ENCODE results near the gene PMVK.
A peak's percentile ranks its signal among the peaks of the same experiment; 100 is the strongest.
"Not testable (repeated sequence)": the region's sequence is repeated elsewhere in the genome, so short reads cannot be mapped to it uniquely, and the experiment has no call there.

Gene PMVK

DNA sequence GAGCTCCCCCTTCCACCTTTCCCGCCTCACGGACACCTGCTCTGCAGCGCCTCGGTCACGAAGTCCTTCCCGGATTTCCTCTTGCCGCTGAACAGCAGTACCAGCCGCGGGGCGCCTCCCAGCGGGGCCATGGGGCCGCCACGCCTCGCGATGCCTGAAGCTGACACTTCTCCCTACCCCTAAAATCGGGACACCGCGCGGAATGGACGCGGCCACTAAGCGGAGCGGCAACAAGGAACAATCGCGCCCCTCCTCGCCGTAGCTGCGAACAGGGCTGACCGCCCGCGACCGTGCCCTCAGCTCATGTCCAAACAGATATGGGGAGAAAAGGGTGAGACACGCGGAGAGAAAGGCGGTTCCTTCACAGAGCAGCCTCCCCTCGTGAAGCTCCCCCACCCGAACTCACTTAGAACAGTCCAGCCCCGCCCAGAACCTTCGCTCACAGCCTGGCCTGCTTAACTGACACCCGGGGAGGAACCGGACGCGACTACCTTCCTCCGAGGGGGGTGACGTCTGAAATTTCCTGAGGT lies at the start of gene PMVK:
TSS of gene PMVK (minus strand) at position 165 of the 530 bp plus-strand sequence. CDS start at position 131, 34 bp downstream.
- peak; percentile 83 to 90 (median 88) for DNase-seq

DNA sequence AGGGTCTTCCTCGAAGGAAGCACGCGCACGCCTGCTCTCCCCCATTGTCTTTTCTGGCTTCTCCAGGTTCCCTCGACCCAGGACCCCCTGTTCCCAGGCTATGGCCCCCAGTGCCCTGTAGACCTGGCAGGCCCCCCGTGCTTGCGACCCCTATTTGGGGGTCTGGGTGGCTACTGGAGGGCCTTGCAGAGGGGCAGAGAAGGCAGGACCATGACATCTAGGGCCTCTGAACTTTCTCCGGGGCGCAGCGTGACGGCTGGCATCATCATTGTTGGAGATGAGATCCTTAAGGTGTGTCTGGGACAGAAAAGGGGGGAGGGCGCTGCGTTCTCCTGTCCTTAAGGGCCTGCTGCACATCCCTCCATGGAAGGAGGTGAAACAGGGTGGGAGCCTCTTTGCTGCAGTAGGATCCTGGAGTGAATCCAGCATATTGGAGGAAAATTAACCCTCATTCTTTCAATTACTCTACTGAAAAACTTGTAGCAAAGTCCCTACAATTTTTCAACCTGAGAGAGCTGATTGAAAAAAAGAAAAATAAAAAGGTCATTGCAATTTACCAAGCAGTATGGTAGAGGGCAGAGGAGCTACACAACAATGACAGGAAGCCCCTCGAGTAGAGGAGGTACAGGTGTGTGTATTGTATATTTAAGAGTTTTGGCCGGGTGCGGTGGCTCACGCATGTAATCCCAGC lies 47.4 kb upstream of the PMVK start:
- DNase-seq: no peak

DNA sequence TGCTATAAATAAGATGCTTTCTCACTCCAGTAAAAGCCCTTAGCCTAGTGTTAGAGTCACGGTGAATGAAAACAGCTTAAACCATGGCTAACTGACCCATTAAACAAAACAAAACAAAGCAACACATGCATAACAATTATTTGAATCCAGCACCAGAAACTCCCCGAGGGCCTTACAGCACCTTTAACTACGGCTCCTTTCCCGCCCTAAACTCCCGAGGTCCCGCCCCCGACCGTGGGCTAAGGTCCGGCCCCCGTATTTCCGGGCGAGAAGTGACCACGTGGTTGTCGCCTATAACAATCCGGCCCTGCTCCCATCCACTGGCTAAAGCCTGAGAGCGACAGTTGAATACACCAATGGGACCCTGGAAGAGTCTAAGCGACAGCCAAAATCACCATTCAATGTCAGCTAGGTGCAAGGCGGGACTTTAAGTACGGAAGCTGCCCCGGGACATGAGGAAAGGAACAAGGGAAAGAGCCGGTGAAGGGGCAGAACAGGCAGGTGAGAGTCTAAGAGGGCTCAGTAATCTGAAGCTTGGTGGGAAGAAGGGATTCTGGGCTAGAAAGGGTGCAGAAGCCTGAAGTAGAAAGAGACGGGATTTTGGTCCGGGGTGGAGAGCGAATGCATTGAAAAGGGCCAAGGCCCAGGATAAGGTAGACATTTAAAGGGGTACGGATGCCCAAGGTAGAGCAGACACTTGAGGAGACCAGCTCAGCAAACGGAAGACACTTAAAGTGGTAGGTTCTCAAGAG lies 46.6 kb upstream of the PMVK start, which contains the start of gene FLAD1:
TSS of gene FLAD1 (plus strand) at position 448 of the 752 bp plus-strand sequence. CDS start 351 bp downstream, outside the sequence.
- DNase-seq: peak; percentile 86 to 88 (median 86)

DNA sequence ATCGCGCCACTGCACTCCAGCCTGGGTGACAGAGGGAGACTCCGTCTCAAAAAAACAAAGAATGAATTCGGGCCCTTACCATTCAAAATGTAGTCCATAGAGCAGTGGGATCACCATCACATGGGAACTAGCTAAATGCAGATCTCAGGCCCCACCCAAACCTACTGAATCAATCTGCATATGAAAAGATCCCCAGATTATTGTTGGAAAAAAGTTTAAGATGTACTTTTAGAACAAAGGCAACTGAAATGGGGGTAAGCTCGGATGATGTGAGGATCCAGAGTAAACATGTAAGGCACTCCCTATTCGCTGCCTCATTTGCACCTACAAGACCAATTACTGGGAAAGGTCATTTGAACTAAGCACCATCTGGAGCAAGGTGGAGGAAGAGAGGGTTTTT lies 45.8 kb upstream of the PMVK start:
- no peak for DNase-seq

DNA sequence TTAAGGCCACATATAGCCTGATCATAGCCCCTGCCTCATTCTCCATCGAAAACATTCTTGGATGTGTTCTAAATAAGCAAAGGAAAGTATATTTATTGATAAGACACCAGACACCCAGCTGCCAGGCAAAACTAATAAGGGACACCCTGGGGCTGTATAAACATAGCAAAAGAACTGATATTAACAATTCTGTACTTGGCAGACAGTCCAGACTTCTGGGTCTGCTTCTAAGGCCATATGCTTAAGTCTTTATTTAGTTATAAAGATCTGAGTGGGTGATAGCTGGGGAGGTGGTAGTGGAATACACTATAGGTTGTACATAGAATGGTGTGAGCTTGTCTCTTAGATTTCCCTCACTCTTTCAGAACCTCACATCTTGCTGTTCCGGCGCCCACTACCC lies 41.8 kb upstream of the PMVK start:
- DNase-seq: no peak

DNA sequence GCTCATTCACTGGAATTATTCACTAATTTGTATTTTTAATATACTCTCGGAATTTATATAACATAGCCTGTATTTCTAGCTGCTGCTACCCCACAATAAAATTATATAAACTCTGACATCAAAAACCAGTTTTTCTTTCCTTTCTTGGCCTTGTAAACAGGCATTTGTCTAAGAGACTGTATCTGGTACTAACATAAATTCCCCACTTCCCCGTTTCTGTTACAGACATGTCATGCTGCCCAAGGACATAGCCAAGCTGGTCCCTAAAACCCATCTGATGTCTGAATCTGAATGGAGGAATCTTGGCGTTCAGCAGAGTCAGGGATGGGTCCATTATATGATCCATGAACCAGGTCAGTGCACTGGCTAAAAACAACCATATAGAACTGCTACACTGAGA lies 41.2 kb upstream of the PMVK start:
- not testable (repeated sequence) for DNase-seq

DNA sequence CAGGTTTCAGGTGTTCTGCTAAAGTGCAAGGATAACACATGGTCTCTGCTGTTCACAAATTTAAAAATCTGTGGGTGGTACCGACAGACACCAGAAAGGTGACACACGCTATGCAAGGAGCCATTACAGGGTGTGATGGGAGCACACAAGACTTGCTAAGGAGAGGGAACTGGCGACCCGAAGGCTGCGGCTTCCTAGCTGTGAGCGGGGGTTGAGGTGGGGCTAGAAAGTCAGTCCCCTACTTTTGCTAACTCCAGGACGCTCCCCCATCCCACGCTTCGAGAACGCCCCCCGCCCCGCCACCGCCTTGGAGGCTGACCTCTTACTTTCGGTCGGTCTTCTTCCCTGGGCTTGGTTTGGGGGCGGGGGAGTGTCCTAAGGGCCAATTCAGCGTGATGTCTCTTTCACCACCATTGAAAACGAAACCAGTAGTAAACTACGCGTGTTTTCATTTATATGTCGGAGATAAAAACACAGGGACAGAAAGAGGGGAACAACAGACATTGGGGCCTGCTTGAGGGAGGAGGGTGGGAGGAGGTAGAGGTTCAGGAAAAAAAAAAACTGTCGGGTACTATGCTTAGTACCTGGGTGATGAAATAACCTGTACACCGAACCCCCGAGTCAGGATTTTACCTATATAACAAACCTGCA lies 39.0 kb upstream of the PMVK start:
- peak in 3 of 4 experiments; percentile 24 to 27 (median 27) for DNase-seq

DNA sequence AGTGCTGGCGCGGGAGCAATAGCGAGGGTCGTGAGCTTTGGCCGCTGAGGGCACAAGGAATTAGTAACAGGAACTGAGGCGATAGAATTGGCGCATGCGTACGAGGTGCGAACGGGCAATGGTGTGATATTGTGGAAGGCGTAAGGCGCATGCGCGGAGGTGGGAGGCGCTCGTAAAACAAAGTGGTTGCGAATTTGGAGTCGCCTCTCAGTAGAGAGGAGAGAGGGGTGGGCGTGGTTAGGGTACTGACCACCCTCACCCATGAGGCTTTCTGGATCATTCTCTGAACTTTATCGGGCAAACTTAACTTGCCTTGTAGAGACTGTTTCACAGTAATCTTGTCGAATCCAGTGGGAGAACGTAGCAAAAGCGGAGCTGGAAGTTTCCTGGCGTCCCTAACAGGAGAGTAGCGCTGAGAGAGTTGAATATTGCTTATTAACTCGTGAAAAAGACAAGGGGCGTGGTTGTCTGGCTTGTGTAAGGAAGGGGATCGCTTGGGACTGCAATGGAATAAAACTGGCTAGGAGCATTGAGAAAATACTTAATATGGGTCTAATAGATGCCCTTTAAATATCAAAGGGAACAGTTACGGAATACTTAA lies 38.4 kb upstream of the PMVK start:
- DNase-seq: peak; percentile 88 to 94 (median 92)

DNA sequence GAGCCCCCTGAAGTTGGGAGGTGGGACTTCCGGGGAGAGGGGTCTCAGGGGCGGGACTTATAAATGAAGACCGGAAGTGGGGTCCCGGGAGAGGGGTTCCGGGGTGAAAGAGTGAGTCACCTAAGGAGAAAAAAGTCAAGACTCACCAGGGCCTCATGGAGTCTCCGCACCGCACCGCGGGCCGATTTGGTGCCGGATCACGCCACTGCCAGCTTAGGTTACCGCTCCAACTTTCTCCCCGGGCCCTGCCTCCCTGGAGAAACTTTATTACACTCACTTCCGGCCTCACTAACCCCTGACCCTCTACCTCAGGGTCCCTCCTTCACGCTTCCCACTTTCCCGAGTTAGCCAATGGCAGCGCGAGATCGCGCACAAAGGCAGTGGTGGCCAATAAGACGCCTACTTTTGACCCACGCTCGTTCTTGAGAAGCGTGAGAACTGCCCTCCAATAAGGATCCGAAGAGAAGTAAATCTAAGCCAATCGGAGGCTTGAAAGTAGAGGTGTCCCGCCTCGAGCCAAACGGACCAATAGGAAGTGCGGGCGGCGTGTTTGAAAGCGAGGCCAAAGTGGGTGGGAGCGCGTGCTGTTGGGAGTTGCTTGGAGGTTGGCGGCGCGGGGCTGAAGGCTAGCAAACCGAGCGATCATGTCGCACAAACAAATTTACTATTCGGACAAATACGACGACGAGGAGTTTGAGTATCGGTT lies 37.7 kb upstream of the PMVK start, which contains the start of gene CKS1B:
TSS of gene CKS1B (plus strand) at position 580 of the 706 bp plus-strand sequence. CDS start at position 645, 65 bp downstream.
- DNase-seq: peak; percentile 88 to 94 (median 92)

DNA sequence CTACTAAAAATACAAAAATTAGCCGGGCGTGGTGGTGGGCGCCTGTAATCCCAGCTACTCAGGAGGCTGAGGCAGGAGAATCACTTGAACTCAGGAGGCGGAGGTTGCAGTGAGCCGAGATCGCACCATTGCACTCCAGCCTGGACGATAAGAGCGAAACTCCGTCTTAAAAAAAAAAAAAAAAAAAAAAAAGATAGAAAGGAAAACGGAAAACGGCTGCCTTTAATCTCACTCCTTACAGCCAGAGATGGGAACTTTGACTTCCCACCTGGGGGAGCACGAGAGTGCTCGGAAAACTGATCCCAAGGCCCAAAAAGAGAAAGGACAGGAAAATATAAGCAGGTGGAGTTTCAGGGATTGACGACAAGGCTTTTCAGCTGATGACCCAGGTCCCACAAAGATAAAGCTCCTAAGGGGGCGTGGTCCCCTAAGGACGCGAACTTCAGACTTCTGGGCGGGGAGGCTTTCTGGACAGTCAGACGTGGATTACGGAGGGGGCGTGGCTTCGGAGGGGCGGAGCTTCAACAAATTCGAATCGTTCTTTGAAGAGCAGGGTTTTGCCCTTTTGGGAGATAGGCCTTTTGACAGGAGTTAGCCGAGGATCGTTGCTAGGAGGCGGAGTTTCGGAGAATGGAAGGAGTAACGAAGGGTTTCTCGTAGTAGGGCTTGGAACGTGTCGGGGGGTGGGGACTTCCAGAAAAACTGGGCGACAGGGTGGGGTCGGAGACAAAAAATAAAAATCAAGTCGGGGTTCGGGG lies 37.0 kb upstream of the PMVK start:
- DNase-seq: peak; percentile 67 to 79 (median 71)

DNA sequence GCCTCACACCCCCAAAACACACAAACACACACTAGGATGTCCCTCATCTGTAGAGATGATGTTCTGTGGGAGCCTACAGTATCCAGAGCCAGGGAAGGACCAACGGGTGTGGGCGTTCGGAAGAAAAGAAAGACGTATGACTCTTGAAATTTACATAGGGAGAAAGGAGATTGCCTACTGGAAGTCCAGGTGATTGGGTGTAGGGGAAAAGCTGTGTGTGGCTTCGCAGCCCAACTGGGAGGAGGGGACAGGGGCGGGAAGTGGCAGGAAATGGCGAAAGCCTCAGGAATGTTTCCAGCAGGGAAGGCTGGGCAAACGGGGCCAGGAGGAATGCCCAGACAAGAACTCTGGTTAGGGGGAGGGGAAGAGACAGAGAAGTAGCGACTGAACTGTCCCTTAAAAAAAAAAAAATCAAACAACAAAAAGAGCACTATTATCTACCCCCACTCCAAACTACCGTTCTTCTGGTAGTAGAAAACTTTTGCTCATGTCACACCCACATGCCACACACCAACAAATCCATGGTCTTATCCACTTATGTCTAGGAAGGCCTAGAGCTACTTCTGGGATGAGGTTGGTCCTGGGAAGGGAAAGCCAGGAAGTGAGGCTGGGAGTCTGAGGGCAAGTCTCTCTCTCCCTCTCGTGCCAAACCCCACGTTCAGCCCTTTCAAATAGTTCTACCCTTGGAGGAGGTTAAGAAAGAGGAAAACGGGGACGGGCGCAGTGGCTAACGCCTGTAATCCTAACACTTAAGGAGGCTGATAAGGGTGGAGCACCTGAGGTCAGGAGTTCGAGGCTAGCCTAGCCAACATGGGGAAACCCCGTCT lies 36.2 kb upstream of the PMVK start:
- no peak for DNase-seq

DNA sequence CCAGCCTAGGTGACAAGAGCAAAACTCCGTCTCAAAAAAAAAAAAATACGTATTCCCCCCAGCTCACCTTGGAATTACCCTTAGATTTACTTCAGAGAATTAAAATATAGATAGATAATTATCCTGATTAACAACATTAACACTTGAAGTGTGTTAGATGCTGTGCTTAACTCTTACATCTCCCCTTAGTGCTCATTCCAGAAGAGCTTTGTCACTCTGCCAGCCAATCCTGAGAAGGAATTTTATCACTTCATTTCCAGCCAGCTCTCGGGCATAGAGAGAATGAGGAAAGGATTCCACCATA lies 35.6 kb upstream of the PMVK start:
- no peak for DNase-seq

DNA sequence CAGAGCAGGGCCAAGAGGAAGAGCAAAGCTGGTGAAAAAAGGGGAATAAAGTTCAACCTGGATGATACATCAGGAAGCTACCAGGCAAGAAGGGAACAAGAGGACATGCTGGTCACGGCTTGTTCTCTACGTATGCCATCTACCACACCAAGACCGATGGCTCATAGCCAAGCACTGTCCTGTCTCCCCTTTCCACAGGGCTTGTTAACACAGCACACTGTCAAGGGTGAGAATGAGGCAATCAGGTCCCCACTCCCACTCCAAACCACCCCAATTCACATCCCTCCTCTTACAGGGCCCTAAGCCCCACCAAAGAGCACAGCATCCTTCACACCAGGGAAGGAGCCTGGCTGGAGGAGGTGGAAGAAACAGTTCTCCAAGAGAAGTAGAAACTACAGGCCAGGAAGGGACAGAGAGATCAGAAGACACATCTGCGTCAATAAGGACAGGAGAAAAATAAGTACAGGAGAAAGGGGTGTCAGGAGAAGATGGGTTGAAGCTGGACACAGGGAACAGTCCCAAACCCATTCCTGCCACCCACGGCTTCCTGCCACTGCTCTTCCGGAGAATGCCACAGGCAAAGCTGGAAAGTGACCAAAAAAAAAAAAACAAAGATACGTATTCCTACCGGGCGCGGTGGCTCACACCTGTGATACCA lies 35.0 kb upstream of the PMVK start:
- DNase-seq: no peak

DNA sequence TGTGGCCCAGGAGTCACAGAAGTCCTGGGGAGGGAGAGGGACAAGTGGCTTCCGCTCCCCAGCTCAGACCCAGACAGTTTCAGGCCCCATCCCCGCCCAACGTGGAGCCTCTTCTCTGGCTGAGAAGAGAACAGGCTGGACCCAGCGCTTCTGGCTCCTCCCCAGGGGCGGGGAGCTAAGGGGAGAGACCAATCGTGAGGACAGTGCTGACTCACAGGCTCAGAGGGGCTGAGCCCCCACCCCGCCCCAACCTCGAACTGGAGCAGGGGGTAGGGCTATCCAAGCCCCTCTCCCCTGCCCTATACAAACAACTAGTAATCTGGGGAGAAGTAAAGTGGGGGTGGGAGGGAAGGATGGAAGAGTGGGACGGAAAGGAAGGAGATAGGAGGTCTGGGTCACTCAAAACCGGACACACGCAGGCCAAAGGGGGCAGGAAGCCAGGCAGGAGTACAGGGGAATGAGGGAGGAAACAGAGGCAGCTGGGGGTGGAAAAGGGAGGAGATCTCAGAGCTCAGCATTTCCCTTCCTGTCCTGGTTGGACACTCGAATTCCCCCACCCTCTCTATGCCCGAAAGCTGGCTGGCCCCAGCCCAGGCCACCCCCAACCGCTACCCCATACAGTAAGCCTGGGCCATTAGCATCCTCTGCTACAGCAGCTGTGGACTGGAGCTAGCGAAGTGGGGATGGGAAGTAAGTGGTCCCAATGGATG lies 34.3 kb upstream of the PMVK start, which contains the start of gene SHC1:
TSS of gene SHC1 (minus strand) at position 117 of the 710 bp plus-strand sequence. CDS start 221 bp downstream, outside the sequence.
- DNase-seq: peak in 1 of 4 experiments; percentile 20

DNA sequence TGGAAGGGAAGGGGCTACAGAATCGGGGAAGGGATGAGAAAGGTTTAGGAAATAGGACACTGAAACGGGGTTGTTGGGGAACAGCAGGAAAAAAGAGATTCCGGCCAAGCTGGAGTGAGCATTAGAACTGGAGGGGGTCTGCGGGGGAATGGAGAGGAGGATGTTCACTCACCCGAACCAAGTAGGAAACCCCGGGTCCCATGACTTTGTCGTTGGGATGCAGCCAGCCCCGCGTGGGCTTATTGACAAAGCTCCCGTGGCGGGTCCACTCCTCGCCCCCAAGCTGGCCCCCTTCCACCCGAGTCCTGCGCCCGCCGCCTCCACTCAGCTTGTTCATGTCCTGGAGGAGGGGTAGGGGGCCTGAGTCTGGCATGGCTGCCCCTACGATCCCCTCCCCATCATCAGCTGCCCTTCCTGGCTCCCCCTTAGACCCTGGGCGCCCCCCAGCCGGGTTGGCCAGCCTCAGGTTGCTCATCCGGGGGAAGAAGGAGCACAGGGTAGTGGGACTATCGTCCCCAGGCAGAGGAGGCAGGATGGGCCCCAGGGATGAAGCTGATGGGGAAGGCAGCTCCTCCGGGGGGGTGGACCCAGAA lies 33.4 kb upstream of the PMVK start:
- no peak for DNase-seq

DNA sequence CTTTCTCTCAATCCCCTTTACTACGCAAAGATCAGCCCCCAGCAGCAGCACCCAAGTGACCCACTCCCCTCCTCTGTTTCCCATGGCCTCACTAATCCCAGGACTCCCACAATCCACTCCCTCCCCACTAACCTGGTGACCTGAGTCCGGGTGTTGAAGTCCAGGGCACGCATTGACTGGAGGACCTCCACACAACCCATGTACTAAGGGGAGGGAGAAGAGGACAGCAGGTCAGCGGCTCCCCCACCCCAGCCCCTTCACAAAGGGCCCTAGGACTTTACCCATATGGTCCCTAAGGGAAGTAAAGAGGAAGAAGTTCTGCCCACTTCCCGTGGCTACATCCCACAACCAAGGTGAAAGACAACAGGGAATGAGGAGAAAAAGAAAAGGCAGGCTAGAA lies 32.7 kb upstream of the PMVK start:
- DNase-seq: no peak

DNA sequence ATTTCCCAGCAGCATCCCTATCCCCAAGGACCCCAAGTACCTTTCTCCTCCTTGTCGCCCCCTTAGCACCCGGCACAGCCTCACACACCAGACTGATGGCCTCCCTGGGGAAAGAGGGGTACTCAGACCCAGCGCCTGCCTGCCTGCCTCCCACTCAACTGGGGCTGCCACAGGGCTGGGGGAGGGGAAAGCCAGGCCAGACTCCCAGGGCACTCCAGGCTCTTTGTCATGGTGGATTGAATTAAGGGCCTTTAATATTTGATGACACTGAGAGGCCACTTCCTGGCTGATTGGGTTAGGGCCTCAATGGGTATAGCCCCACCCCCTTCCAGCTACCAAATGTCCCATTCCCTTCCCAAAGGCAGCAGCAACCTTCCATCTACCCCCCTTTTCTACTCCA lies 32.2 kb upstream of the PMVK start:
- no peak for DNase-seq

DNA sequence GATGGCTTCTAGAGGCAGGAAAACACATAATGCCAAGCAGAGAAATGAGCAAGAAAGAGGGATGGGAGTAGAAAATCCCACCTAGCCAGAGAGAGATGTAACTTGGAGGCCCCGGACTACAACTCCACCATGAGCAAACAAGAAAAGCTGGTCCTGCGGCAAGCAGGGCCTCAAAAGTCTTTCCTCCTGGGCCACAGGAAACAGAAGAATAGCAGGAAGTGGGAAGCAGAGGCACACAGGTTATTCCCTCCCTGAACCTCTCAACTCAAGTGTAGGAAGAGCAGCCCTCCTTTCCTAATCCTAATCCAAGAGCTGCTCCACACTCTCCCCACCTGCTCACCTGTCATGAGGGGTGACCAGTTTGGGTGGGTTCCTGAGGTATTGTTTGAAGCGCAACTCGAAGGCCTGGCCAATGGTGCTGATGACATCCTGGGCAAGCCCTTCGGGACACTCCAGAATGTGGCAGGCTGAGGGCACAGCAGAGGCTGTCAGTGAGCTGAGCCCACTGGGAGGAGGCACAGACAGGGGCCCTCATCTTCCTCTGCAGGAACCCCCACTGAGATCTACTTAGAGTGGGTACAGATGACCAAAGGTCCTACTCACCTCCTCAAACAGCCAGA lies 30.9 kb upstream of the PMVK start:
- no peak for DNase-seq
